Tracheal epithelial cell (primary cell): Measurements from ENCODE around the gene COL3A1. TPM values are rescaled to one million over a fixed set of nuclear protein-coding genes. Genes with fewer than 3 reads are reported as not detected.

ENCODE experiments used
- total RNA-seq: library from RNA; depleted of rRNA; stranded (reverse); fragments of >200 nt; gene quantifications from 2 replicates; pipeline ENCODE4 v1.2.1, GENCODE V29; 2014

Gene COL3A1
- total RNA-seq, result 0.43 and 2.7 TPM in 2 replicates

GRCh38 chr2:188974164-188974563 lies at the start of gene COL3A1:
Gene COL3A1, plus strand, starts transcription at chr2:188974373. Its CDS starts 117 bp downstream, at chr2:188974490.

Other genes starting within 250 kb of the COL3A1 start
- gene COL5A2, start 205.4 kb downstream of the COL3A1 start, total RNA-seq, result 1.9 and 36.9 TPM in 2 replicates